EH (cell line): Measurements from ENCODE around the gene ZXDC.

Source experiments
- DNase-seq: peaks from one replicate; pipeline ENCODE4 v3.0.0-alpha.2; 2015; ENCODE audit warnings: low read depth

ZXDC gene

DNA sequence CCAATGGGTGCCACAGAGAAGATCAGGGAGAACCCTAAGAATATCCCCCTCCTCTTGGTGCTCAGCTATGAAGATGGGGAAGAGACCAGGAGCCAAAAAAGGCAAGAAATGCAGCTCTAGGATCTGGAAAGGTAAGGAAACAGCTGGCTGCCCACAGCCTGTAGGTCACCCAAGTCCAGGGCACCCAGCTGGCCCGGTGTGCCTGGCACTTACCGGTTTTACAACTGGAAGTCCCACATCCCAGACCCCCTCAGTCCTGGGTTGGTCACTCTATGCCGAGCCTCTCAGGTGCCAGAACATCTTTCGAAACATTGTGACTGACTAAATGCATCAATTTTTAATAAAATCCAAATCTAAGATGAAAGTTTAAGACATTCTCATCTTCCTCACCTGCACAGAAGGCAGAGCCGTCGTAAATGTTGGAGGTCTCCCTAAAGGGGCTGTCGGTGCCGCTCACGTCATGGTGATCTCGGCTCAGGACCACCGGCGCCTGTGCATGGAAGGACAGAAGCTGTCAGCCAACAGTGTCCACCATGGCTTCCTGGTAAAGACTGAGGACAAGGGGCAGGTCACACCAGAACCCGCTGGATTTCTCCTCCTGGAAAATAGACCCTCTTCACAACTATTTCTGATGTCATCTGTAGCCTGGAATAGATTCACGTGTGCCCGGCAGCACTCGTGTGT, 13.3 kb upstream of the ZXDC start:
- no peak for DNase-seq

DNA sequence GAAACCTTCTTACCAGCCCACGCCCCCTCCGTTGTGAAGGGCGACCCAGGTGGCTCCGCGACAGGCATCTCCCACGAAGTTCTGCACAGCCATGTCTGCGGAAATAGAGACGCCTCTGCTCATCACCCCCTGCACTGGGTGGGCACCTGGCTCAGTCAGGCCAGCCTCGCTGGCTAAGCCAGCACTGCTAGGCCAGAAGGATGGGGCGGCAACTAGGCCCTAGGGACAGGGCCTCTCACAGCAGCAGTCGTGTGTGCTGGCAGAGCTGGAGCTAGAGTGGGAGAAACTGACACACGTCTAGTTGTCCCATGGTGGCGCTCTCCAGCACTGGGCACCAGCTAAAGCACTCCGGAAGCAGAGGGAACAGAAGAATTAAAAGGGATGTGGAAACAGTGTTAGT, 12.5 kb upstream of the ZXDC start:
- no peak for DNase-seq

DNA sequence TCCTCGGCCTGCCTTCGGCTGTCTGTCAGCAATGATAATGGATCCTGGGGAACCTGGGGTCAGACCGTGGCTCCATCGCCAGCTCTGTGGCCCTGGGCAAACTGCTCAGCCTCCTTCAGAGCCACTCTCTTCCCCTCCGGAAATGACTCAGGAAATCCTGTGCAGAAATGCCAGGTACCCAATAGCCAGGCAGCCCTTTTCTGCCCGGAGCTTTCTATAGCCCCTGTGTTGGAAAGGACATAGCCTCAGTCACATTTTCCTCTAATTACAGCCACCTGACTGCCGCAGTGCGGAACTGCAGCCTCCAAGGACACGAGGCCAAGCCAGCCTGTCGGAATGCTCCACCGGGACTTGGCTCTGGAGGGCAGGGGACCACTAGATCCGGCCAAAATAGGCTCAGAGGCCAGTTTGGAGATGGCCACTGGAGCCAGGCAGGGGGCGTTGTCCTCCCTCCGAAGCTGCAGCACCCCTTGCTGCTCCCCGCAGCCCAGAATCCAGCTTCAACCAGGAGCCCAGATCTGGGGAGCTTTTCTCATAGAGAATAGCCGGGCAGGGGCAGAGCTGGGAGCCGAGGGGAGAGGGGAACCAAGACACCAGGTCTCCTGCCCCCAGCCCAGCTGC, 11.6 kb upstream of the ZXDC start:
- DNase-seq: peak; percentile 59

DNA sequence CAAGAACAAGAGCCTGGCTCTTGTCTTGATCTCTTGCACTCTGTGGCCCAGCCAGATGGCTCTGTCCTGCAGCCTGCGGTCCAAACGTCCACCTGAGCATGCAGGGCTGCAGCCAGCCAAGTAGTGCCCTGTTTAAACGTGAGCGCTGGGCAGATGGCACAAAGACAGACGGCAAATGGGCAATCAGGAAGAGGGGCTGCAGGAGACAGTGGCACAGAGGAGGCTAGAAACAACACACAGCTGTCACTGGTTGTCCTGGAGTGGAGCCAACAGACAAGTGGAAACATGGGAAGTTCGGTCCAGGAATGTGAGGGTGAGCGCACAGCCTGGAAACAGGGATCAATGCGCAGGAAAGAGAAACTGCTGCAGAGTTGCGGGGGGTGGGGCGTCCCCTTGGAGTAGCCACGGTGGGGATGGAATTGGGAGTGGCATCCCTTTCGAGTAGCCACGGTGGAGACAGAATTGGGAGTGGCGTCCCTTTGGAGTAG, 10.7 kb upstream of the ZXDC start:
- DNase-seq: no peak

DNA sequence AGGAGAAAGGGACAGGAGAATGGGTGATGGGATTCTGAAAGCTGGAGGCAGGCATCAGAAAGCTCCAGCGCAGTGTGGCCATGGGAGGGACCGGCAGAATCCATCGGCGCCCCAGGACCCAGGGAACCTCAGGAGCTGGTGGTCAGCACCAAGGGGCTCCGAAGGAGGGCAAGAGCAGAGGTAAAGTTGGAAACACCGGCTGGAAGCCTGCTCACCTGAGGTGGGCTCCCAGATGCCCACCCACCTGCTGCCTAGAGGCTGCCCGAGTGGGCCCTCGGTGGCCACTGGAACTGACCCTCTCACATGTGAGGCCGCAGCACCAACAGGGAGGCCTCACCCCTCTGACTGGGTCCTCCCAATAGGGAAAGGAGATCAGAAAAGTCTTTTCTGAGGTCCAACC, 10.3 kb upstream of the ZXDC start:
- no peak for DNase-seq

DNA sequence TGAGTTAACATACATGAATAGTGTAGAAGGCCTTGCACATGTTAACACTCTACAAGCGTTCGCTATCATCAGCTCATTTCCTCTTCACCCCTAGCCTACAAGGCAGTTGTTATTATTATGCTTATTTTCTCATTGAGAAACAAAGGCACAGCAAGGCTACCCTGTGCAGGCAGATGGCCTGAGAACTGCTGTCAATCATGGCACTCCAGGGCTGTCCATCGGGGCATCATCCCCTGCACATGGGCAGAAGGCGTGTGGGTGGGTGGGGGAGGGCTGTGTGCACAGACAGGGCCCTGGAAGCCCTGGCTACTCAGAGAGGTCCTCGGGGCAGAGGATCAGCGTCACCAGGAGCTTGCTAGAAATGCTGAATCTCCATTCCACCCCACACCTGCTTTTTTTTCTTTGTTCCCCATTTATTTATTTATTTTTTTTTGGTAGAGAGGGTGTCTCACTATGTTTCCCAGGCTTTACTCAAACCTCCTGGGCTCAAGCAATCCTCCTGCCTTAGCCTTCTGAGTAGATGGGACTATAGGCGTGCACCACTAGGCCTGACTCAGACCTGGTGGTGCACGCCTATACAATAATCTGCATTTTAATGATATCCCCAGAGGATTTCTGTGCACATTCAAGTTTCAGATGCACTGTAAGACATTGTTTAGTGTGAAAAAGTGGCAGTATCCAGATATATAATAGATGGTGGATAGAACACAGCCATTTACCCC, 9.6 kb upstream of the ZXDC start:
- DNase-seq: no peak

DNA sequence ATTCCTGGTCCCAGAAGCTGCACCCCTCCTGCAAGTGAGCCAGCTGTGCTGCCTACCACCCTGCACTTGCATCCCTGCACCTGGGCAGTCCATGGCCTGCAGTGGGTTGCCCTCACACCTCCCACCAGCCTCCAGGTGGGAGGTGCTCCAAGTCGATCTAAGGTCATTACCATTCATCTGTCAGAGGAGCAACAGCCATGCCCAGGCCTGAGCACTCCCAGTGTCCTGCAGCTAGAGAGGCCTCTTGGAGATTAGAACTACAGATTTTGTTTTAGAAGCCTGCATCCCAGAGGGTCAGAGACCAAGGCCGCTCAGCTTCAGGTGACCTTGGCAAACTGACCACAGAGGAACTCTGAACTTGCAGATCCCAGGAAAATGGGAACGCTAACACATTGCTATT, 9.0 kb upstream of the ZXDC start:
- no peak for DNase-seq

DNA sequence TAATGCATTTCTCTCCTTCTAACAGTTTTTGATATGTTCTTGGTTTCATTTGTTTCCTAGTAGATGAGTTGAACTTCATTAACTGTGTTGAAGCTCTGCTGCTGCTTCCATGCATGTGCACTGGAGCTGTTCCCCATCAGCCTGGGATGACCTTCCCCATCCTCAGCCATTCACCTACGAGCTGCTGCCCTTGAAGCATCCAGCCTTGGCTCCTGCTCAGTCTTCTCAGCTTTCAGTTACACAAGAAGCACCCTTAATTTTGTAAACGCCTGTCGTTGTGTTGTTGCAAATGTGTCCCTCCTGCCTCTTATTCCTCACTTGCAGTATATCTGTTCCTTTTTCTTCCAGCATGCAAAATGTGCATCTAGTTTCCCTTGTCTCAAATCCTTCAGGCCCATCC, 8.5 kb upstream of the ZXDC start:
- DNase-seq: no peak

DNA sequence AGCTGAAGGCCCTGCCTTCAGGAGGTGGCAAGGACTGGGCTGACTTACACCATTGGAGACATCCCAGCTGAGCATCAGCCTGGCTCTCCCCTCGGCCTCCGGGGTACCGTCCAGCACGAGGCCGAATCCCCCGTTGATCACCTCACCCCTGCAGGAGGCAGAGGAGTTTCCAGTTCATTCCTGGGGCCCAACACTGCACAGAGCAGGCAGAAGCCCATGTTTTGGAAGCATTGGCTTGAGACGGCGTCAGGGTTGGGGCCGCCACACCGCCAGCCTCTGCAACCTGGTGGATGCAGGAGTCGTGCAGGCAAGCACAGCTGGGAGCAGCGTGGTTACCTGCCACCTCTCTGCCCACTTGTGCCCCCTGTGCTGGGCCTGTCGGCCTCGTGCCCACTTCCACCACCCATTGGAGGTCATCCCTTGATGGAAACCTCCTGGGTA, 7.7 kb upstream of the ZXDC start:
- DNase-seq: no peak

DNA sequence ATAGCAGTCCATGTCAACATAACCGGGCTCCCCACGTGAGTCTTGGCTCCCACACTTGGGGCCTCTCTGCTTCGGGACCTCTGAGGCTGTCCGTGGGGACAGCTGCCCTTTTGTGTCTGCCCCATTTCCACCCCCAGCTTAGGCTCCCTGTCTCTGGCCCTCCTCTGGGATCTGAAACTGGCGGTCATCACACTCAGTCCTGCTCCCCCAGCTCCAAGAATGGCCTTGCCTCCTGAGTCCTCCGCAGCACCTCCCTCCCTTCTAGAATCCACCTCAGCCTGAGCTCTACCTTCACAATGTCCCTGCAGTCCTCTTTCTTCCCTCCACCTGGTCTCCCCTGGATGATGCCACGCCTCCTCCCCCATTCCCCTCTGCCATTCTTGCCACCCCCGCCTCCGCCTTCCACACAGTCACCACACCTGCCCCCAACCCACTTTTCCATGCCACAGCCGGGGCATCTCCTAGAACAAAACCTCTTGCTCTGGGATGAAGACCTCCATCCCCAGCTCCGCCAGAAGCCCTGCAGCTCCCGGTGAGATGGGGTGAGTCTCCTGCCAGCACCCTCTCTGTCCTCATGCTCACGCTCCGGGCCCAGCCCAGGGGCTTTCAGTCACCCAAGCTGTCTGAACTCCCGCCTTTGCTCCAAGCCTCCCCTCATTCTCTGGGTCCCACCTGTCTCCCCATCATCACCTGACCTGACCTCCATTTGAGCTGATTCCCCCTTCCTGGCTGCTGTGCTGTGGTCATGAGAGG, 7.0 kb upstream of the ZXDC start:
- no peak for DNase-seq

DNA sequence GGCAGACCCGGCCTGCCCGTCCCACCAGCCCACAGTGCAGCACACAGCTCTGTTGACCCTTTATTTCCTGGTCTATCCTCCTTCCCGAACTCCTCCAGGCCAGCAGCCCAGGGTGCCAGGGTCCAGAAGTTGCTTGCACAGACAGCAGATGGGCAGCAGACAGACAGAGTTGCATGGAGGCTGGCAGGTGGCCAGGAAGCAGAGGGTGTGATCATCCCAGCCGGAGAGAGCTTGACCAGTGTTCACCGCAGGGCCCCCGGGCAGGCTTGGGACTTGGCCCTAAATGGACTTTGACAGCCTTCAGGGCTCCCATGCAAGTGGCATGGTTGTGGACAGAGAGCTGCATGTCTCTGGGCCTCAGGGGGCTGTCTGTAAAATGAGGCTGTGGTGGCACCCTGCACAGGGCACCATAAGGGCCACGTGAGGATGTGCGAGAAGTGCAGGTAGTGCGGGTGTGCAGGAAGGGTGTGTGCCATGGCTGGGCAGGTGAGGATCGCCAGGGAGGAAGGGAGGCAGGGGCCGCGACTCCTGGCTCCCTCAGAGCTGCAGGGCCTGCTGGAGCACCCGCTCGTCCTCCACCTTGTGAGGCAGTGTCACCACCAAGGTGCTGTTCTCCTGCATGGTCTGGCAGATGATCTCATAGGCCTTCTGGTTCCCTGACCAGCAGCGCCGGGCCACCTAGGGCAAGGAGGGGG, 6.3 kb upstream of the ZXDC start:
- DNase-seq: peak; percentile 58

DNA sequence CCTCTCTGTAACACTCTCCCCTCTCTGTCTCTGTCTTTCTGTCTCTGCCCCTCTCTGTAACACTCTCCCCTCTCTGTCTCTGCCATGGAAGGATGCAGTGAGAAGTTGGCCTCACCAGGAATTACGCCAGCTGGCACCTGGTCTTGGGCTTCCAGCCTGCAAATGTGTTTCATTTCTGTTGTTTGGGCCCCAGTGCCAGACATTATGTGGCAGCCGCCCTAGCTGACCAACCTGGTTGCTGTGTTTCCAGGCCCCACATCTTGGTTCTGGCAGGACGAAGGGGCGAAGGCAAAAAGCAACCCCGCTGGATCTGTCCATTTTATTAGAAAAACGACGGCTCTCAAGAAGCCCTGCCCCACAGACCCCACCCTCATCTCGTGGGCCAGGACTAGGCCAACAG, 5.2 kb upstream of the ZXDC start:
- DNase-seq: no peak

DNA sequence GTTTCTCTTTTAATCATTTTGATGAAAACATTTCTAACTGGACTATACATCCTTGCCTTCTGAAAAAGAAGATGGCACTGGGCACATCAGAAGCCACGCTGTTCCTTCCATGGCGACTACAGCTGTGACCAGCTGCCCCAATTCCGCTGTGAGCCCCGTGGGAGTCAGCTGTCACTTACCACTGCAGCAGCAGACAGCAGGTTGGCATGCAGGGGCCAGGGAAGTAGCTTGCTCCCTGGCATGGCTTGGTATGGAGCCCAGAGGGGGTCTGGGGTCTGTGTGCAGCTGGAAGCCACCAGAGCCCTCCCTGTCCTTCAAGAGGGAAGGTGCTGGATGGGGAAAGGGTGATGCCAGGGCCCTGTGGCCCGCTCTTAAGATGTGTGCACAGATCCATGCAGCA, 4.5 kb upstream of the ZXDC start:
- DNase-seq: no peak

DNA sequence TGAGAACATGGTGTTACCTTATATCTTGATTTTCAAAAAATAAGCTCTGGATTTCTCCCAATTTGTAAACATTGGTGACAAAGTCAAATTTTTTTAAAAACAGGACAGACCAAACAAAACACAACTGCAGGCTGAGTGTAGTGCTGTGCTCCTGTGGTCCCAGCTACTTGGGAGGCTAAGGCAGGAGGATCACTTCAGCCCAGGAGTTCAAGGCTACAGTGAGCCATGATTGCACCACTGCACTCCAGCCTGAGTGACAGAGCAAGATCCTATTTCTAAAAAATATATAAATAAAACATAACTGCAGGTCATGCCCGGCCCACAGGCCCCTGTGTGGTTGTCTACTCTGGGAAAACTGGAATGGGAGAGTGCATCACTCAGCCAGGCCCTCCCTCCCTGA, 4.0 kb upstream of the ZXDC start:
- peak; percentile 15 for DNase-seq

DNA sequence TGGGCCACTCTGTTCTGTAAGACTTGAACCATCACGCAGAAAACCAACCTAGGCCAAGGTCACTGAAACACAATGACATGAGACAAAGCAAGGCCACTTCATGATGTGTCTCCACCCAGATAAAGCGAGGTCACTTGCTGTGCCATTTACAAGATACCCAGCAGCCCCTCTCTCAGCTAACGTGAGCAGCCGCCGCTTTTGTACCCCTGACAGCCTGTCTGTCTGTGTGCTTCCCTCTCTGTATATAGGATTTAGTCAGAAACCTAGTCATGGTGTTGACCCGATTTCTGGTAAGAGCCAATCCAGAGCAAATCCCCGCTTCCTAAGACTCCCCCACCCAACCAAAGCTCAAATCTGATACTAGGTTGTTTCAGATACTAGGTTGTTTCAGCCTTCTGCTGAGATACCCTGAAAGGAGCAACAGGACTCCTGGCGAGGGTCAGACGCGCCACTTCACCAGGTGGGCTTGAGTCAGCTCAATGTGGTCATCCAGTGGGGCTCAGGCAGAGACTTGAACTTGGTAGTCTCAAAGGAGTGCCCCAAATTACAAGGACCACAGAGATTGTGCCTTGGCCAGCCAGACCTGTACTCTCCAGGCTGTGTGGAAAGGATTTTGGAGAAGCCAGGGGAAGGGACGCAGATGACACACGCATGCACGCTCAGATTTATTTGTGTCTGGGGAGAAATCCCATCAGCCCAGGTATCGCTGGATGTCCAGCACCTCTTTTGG, 3.1 kb upstream of the ZXDC start:
- DNase-seq: no peak

DNA sequence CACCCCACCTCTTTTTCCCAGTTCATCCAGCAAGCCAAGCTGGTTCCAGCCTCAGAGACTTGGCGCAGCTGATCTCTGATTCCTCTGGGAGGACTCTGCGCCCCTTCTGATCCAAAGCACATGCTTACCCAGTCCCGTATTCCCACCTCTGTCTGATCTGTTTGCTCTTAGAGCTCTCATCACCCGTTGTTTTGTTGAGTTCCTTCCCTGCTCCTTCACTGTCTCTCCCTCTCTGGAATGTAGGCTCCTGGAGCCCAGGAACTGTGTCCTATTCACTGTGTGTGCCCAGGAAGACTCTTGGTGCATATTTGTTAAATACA, 1.3 kb upstream of the ZXDC start:
- DNase-seq: no peak

DNA sequence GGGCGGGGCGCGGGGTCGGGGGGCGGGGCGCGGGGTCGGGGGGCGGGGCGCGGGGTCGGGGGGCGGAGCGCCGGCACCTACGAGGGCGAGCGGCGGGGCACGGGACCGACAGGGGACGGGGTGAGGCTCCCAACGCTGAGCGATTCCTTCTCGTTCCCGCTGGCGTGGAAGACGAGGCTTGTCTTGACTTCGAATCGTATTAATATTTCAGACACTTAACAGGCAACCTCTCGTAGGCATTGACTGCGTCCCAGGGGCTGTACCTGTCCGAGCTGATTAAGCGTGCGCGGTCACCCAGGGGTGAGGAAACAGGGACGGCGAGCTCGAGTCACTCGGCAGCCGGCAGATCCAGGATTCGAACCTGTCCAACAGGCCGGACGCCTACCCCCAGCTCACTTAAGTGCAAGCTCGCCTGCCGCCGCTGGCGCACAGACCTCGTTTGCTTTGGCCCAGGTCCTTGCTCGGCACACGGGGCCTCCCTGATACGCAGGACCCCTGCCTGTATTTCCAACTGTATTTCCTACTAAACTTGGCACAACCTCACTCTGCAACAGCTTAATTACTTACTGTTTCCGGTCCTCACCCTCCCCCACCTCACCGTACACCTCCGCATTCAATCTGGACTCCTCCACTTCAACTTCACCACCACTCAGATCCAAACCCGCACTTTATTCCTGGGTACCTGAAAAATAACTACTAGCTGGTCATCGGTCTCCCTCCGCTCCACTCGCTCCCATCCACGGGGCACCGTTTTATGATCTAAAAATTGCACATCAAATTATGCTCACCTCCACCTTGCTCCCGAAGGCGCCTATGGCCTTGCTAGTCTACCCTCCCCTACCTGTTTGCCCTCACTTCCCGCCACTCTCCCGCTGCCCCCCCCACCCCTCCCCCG, 722 bp upstream of the ZXDC start:
- no peak for DNase-seq

DNA sequence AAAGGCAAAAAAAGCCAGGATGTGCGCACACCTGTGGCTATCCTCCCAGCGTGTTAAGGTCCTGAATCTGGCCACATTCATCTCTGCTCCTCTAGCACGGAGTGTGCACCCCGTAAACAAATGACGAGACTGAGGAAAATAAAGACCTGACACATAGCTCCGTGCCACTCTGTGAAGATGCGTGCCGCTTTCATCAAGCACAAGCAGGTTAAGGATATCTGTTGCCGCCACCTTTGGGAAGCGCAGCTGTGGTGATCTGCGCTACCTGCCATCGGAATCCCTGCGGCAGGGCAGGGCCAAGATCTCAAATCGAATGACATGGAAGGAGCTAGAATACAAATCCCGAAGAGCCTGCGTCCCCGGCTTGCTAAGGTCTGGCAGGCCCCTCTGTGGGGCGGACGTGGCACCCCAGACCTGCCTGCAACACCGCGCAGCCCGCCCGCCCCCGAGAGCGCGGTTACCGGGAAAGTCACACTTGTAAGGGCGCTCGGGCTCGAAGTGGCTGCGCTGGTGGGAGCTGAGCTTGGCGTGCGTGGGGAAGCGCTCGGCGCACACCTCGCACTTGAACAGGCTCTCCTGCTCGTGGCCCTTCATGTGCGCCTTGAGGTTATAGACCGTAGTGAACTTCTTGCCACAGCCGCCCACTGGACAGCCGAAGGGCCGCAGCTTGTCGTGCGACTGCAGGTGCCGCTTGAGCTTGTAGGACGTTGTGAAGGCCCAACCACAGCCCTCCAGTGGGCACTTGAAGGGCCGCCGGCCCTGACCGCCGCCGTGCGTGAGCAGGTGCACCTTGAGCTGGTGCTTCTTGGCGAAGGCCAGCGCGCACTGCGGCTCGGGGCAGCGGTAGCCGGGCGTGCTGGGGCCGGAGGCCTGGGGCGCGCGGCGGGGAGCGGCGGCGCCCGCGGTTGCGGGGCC, 936 bp downstream of the ZXDC start:
- DNase-seq: peak; percentile 48
